Endometrial microvascular endothelial cells (primary cell): ENCODE results near the gene LCMT1. TPM values are rescaled to one million over a fixed set of nuclear protein-coding genes. Genes with fewer than 3 reads are reported as not detected.
"Not testable (repeated sequence)": the region's sequence is repeated elsewhere in the genome, so short reads cannot be mapped to it uniquely, and the experiment has no call there.

Experiments used
- in situ Hi-C: cut with HindIII; loops from 2 replicates; pipeline ENCODE4 v1.10.0; 2017; ENCODE audit warnings: low sequenced_read_pairs, low pct_unique_long_range_greater_than_20kb; ENCODE audit errors: inconsistent ontology term
- total RNA-seq: library from RNA; depleted of rRNA; stranded (reverse); fragments of >200 nt; gene quantifications from one replicate; pipeline ENCODE4 v1.2.3, GENCODE V29; 2015; ENCODE audit errors: inconsistent ontology term

LCMT1 gene
- total RNA-seq, 1 donor from 2014 or later, result 40.3 TPM

GRCh38 chr16:25132751-25133150 lies 21.2 kb downstream of the LCMT1 start:
- in situ Hi-C loops, result not testable (repeated sequence)

- in situ Hi-C loops, result no loop called here
These were observed 22.7 kb downstream of the LCMT1 start for GRCh38 chr16:25134166-25134700.

- in situ Hi-C loops, result no loop called here
These were observed 23.8 kb downstream of the LCMT1 start for GRCh38 chr16:25135254-25135878.

DNA sequence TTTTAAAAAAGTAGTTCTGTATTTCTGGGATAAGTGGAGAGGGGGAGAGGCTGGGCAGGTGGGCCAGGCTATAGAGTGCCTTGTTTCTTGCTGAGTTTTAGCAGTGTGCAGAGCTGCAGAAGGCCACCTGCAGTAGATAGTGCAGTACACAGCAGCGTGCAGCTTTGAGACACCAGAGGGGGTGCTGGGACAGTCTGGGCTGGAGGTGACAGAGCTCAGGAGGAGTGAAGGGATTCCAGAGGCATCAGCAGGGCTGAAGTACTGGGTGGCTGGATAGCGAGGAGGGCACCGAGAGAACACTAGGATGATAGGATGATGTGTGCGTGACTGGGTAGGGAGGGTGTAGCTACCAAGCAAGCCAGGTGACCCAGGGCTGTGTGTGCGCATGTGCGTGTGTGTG lies 26.6 kb downstream of the LCMT1 start:
- in situ Hi-C loops, result no loop called here

DNA sequence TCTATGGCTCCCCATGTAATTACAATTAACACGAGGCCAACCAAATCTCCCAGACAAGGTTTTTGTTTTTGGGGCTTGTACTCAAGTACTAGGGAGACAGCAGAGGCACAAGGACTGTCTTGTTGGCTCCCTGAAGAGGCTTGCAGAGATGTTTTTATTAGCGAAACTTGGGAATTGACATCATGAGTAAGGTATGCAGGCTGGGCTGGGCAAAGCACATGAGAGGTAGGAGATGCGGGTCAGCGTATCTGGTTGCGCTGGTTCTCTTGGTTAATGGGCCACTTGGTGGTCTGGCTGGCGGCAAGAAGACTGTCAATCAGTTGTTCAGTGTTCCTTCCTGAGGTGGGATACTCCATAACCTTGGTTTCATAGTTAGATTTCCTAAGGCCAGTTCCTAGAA lies 28.9 kb downstream of the LCMT1 start:
- in situ Hi-C loops, result no loop called here

DNA sequence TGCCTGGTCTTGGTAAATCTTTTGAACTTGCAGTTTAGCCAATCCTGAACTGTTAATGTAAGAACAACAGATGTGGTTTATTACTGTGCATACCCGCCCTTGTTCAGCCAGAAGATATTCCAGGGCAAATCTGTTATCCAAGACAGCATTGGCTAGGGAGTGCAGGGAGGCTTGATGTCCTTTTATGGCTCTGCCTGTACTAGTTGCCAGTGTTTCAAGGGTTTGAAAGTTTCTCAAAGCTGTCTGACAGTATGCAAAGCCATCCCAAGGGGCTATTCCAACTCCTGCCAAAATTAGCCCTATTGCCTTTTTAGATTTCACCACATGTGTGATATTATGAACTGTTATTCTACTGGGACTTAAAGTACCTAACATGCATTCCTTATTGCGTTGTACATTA lies 30.1 kb downstream of the LCMT1 start:
- in situ Hi-C loops, result no loop called here

DNA sequence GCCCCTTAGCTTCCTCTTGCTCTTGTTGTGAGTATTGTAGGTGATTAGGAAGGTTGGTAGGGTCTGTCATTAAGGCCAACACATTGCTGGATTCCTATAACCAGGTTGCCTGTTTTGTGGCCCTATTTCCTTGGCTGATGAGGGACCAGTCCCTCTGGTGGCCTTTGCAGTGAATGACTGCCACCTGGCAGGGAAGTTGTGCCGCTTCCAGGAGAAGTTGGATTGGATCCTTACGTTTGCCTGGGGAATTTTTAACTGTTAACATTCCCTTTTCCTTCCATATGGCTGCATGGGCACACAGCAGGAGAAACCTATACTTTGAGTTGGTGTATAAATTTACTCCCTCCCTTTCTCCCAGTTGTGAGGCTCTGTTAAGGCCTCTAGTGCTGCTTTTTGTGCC lies 32.4 kb downstream of the LCMT1 start:
- in situ Hi-C loops, result no loop called here

GRCh38 chr16:25148568-25149215 lies 37.1 kb downstream of the LCMT1 start:
- in situ Hi-C loops, result no loop called here

- in situ Hi-C loops, result no loop called here
These were observed 40.5 kb downstream of the LCMT1 start for GRCh38 chr16:25151996-25152395.

DNA sequence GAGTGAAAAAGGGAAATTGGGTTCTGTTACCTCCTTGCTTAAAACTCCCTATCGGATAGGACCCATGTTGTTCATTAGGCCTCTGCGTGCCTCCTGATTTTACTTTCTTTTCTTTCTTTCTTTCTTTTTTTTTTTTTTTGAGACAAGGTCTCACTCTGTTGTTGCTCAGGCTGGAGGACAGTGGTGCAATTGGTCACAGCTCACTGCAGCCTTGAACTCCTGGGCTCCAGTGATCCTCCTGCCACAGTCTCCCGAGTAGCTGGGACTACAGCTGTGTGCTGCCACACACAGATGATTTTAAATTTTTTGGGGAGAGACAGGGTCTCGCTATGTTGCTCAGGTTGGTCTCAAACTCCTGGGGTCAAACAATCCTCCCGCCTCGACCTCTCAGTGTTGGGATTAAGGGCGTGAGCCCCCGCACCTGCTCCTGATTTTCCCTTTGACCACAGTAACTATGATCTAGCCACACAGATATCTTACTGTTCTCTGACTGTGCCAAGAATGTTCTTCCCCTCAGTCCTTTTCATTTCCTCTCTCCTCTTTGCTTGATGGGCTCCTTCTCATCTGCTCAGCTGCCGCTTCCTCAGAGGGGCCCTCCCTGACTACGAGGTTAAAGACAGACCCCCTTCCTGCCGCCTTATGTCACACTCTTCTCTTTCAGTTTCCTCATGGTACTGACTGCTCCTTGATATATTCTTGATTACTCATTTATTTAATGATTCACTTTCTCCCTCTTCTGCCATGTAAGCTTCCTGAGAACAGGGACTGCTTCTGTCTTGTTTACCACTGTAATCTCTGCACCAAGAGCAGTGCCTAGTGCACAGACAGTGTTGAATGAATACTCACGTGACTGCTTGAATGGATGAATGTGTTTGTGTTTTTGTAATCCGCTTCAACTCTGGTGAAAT lies 44.3 kb downstream of the LCMT1 start:
- in situ Hi-C loops, result no loop called here

DNA sequence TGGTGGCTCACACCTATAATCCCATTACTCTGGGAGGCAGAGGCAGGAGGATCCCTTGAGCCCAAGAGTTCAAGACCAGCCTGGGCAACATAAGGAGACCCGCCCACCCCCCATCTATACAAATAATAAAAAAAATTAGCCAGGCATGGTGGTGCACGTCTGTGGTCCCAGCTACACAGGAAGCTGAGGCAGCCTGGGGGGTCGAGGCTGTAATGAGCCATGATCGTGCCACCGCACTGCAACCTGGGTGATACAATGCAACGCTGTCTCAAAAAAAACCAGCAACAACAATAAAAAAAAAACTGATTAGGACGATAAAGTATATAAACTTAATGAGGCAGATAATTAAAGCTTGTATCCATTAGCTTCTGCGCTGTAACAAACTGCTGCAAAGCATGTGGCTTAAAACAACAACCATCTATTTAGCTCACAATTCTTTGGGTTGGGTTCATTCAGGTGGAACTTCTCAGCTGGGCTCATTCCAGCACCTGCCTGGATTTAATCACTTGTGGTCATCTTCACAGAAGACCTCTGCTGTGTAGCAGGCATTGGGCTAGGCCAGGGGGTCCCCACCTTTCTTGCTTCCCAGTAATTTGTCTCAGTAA lies 45.8 kb downstream of the LCMT1 start:
- in situ Hi-C loops, result no loop called here

DNA sequence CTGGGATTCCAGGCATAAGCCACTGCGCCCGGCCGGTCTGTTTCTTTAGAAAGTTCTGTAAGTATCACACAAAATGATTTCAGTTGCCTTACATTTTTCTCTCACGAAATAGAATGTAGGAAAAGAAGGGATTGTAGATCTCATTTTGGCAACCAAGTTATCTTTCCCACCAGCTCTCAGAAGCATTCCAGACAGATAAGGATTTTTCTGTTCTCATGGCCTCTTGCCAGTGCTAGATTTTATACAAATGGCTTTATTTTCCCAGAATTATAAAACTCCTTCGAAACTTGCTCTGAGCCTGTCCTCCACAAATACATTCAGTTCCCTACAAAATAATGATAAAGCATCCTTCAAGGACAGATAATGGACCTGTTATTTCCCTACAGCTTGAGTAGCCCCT lies 46.9 kb downstream of the LCMT1 start:
- in situ Hi-C loops, result no loop called here

- in situ Hi-C loops, result no loop called here
These were observed 50.3 kb downstream of the LCMT1 start for GRCh38 chr16:25161753-25162367.

DNA sequence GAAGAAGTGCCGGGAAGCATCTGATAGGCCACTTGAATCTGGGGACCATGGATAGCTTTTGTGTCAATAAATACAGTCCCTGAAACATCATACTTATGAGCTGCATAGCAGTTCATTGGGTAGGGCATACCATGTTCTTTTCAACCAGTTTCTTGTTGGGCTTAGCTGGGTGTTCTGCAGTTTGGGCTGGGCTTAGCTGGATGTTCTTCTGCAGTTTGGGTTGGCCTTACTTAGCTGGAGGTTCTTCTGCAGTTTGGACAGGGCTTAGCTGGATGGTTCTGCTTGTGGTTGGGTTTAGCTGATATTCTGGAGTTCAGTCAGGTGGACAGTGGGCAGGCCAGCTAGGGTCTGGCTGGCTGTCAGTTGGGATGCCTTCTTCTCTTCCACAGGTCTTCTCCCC lies 52.1 kb downstream of the LCMT1 start:
- in situ Hi-C loops, result no loop called here

GRCh38 chr16:25165284-25165683 lies 53.7 kb downstream of the LCMT1 start:
- in situ Hi-C loops, result no loop called here

GRCh38 chr16:25167920-25168319 lies 56.4 kb downstream of the LCMT1 start:
- in situ Hi-C loops, result not testable (repeated sequence)

DNA sequence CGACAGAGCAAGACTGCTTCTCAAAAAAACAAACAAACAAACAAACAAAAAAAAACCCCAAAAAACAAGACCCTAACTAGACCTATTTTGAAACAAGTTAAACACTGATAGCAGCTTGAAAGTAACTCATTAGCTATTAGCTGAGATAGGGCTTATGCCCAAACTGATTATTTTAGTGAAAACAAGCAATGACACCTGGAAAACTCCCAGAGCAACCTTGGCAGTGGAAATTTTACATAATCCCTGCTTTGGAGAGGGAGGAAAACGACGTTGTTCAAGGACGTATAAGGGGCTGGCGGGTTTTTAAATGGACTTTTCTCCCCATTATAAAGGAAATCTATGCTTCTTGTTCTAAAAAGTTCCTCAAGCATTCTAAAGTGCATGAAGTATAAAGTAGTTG lies 59.8 kb downstream of the LCMT1 start:
- in situ Hi-C loops, result no loop called here

GRCh38 chr16:25172831-25173230 lies 61.3 kb downstream of the LCMT1 start:
- in situ Hi-C loops, result no loop called here

DNA sequence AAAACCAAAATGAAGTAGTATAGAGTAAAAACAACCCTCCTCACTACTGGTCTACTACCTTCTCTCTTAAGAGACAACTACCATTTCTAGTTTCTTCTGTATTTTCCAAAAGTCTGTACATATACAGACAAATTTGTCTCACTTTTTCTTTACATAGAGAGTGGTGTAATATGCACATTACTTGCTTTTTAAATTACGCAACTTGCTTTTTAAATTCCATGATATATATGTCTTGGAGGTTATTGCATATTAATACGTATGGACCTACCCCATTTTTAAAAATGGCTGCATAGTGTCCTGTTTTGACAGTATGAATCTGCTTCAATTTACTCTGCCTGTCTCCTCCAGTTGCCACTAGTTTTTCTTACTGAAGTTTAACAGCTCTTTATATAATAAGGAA lies 62.7 kb downstream of the LCMT1 start:
- in situ Hi-C loops, result no loop called here
